Measurements from ENCODE around the gene CYLD. TPM values are rescaled to one million over a fixed set of nuclear protein-coding genes. Genes with fewer than 3 reads are reported as not detected.

The CYLD gene
- total RNA-seq, 4 donors from 2014 or later, result 5.2 to 56.5 (median 34.1) TPM

GRCh38 chr16:50800074-50800473 lies 58.2 kb downstream of the CYLD start:
- Histone ChIP-seq H3K36me3 (peaks cover 0 to 20% (median 3%) of the 10 kb centered on the region in 4 donors), H3K4me3 (no peak overlapping the region), H3K4me1 (no peaks in the 10 kb centered on the region), H3K27me3 (no peaks in the 10 kb centered on the region), H3K9me3 (no peaks in the 10 kb centered on the region), H3K27ac (no peak overlapping the region)
- no peak for DNase-seq
- no peak for TF ChIP-seq POLR2A (IDR thresholded peaks at IDR 0.05)
- TF ChIP-seq CTCF (IDR thresholded peaks at IDR 0.05), result no peak
- no peak for TF ChIP-seq POLR2AphosphoS5 (IDR thresholded peaks at IDR 0.05)
- TF ChIP-seq EP300 (IDR thresholded peaks at IDR 0.05; ENCODE audit: low read depth), result no peak
- 73 to 92% methylated on average over 3 to 4 of the region's 4 CpGs for WGBS, 2 donors (ENCODE audit: low coverage in 1 of 2)
- intact Hi-C loops (cut with DNase I; ENCODE audit: low total_unique reads) (no loop called here), in situ Hi-C loops (cut with MboI; ENCODE audit: low pct_ligation_motif_present in 1 of 4, low pct_unique_long_range_greater_than_20kb in 1 of 4, low sequenced_read_pairs in 3 of 4) (loop anchor here in 1 of 4 donors (25.0 kb wide), 1 partner anchor 413 kb away; no protein-coding TSS in a partner anchor)

- Histone ChIP-seq H3K36me3 (peaks cover 0 to 12% (median 3%) of the 10 kb centered on the region in 4 donors), H3K27me3 (no peaks in the 10 kb centered on the region), H3K4me3 (no peak overlapping the region), H3K9me3 (no peaks in the 10 kb centered on the region), H3K27ac (no peak overlapping the region), H3K4me1 (peaks cover 0 to 6% (median 2%) of the 10 kb centered on the region in 4 donors)
- in situ Hi-C loops (cut with MboI; ENCODE audit: low pct_ligation_motif_present in 1 of 4, low pct_unique_long_range_greater_than_20kb in 1 of 4, low sequenced_read_pairs in 3 of 4) (loop anchor here in 1 of 4 donors (25.0 kb wide), 1 partner anchor 414 kb away; no protein-coding TSS in a partner anchor), intact Hi-C loops (cut with DNase I; ENCODE audit: low total_unique reads) (no loop called here)
- no peak for DNase-seq
- WGBS, 2 donors (ENCODE audit: low coverage in 1 of 2), result 96% methylated on average over 2 of the region's 2 CpGs; no CpG with 5 or more reads in 1 of the 2 donors
- TF ChIP-seq CTCF (IDR thresholded peaks at IDR 0.05), result no peak
- no peak for TF ChIP-seq EP300 (IDR thresholded peaks at IDR 0.05; ENCODE audit: low read depth)
- no peak for TF ChIP-seq POLR2A (IDR thresholded peaks at IDR 0.05)
- TF ChIP-seq POLR2AphosphoS5 (IDR thresholded peaks at IDR 0.05), result no peak
Observed at GRCh38 chr16:50801036-50801435, 59.1 kb downstream of the CYLD start.

- WGBS, 2 donors (ENCODE audit: low coverage in 1 of 2), result 82 to 88% methylated on average over 5 to 6 of the region's 6 CpGs
- no peaks in the 10 kb centered on the region for H3K9me3 ChIP-seq
- intact Hi-C loops (cut with DNase I; ENCODE audit: low total_unique reads), result no loop called here
- no peaks in the 10 kb centered on the region for H3K27me3 ChIP-seq
- H3K27ac ChIP-seq, result no peak overlapping the region
- H3K4me3 ChIP-seq, result no peak overlapping the region
- DNase-seq, result no peak
- in situ Hi-C loops (cut with MboI; ENCODE audit: low pct_ligation_motif_present in 1 of 4, low pct_unique_long_range_greater_than_20kb in 1 of 4, low sequenced_read_pairs in 3 of 4), result loop anchor here in 1 of 4 donors (25.0 kb wide), 1 partner anchor 415 kb away; no protein-coding TSS in a partner anchor
- no peak for TF ChIP-seq EP300 (IDR thresholded peaks at IDR 0.05; ENCODE audit: low read depth)
- TF ChIP-seq POLR2A (IDR thresholded peaks at IDR 0.05), result no peak
- TF ChIP-seq POLR2AphosphoS5 (IDR thresholded peaks at IDR 0.05), result no peak
- TF ChIP-seq CTCF (IDR thresholded peaks at IDR 0.05), result no peak
- peaks cover 0 to 7% (median 2%) of the 10 kb centered on the region in 4 donors for H3K4me1 ChIP-seq
- H3K36me3 ChIP-seq, result peaks cover 0 to 4% (median 0%) of the 10 kb centered on the region in 4 donors
Observed at GRCh38 chr16:50802000-50802399, 60.1 kb downstream of the CYLD start.

- Histone ChIP-seq H3K4me3 (no peak overlapping the region), H3K4me1 (peaks cover 0 to 7% (median 2%) of the 10 kb centered on the region in 4 donors), H3K27ac (no peak overlapping the region), H3K9me3 (no peaks in the 10 kb centered on the region), H3K36me3 (no peaks in the 10 kb centered on the region), H3K27me3 (no peaks in the 10 kb centered on the region)
- intact Hi-C loops (cut with DNase I; ENCODE audit: low total_unique reads) (no loop called here), in situ Hi-C loops (cut with MboI; ENCODE audit: low pct_ligation_motif_present in 1 of 4, low pct_unique_long_range_greater_than_20kb in 1 of 4, low sequenced_read_pairs in 3 of 4) (loop anchor here in 1 of 4 donors (25.0 kb wide), 1 partner anchor 416 kb away; no protein-coding TSS in a partner anchor)
- WGBS, 2 donors (ENCODE audit: low coverage in 1 of 2), result 72 to 82% methylated on average over 2 to 8 of the region's 8 CpGs
- TF ChIP-seq POLR2AphosphoS5 (IDR thresholded peaks at IDR 0.05) (no peak), EP300 (IDR thresholded peaks at IDR 0.05; ENCODE audit: low read depth) (no peak), POLR2A (IDR thresholded peaks at IDR 0.05) (no peak), CTCF (IDR thresholded peaks at IDR 0.05) (no peak)
- no peak for DNase-seq
Observed at GRCh38 chr16:50802961-50803360, 61.1 kb downstream of the CYLD start.

All from transverse colon (tissue), 4 donors.